Left lung (tissue), 10 donors: ENCODE data around the gene USP6NL. TPM values are rescaled to one million over a fixed set of nuclear protein-coding genes. Genes with fewer than 3 reads are reported as not detected.

Experiments used
- ATAC-seq: fragments of 200-7000 bp; cut with Tn5 transposase; one replicate; pipeline ENCODE4 v1.9.1; 2020; ENCODE audit warnings: moderate library complexity
- DNase-seq, 4 donors: peaks; one replicate each; pipeline ENCODE4 v3.0.0-alpha.2; 2013 to 2020
- H3K27ac ChIP-seq, 2 donors: fragments of 200-600 bp; sonication (generic) in 1 of 2; one replicate each; pipeline versions ENCODE4 v1.5.0 to v1.8.0; 2020 to 2021
- H3K27me3 ChIP-seq, 2 donors: fragments of 200-600 bp; sonication (generic) in 1 of 2; one replicate each; pipeline versions ENCODE4 v1.5.0 to v1.8.0; 2020 to 2021
- H3K36me3 ChIP-seq, 2 donors: fragments of 200-600 bp; sonication (generic) in 1 of 2; one replicate each; pipeline versions ENCODE4 v1.5.0 to v1.8.0; 2020 to 2021
- H3K4me1 ChIP-seq, 2 donors: fragments of 200-600 bp; one replicate each; pipeline ENCODE4 v1.8.0; 2021
- H3K4me3 ChIP-seq, 2 donors: fragments of 200-600 bp; sonication (generic) in 1 of 2; one replicate each; pipeline versions ENCODE4 v1.5.0 to v1.8.0; 2020 to 2021; ENCODE audit warnings: mild to moderate bottlenecking in 1 of 2
- H3K9me3 ChIP-seq, 2 donors: fragments of 200-600 bp; sonication (generic) in 1 of 2; one replicate each; pipeline versions ENCODE4 v1.5.0 to v1.8.0; 2020 to 2021
- intact Hi-C, 2 donors: fragments of 100-400 bp; cut with DNase I; formaldehyde crosslinking; loops; one replicate each; pipeline versions ENCODE4 v1.11.2 to v1.14.2; 2022
- polyA plus RNA-seq, 6 donors: library from polyadenylated mRNA; unstranded; fragments of 120-200 nt; gene quantifications; one replicate each; pipeline ENCODE4 v1.2.1, GENCODE V29; 2013; ENCODE audit not compliant: insufficient read length in 6 of 6
- total RNA-seq, 2 donors: library from RNA; stranded (reverse); fragmentation: NEBNext Ultra II Directional; extraction: Animal tissue kit (Norgen Biotek cat#: 25700); gene quantifications; one replicate each; pipeline ENCODE4 v1.2.1, GENCODE V29; 2021
- TF ChIP-seq, protein P1 (sequence below), 2 donors: fragments of 200-600 bp; sonication (generic) in 1 of 2; IDR thresholded peaks; one replicate each; pipeline versions ENCODE4 v1.5.0 to v1.8.0; 2021; ENCODE audit warnings: antibody characterized with exemption in 2 of 2
- donor health status: DM: no; HTN: yes; CAD: no.
- donor health status: DM: no; HTN: no; CAD: no.

USP6NL gene
- total and polyA plus RNA-seq, 8 donors: 16.0 to 25.6 (median 24.0) TPM

DNA sequence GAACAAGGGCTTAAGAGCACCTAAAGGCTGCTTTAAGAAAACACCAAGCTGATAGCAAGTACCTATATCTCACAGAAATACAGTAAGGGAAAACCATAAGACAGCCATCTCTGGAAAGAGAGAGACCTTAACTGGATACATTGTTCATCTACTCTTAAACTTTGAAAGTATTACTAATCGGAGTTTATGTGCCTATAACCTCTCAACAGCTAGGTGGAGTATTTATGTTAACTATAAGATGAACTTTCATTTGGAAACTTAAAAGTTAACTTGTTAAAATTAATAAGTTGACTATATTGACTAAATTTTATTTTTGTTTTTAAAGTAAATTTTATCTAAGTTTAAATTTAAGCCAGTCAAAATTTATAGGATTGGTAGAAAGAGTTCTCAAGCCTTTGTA lies 90.6 kb downstream of the USP6NL start:
- no peak overlapping the region for H3K4me3 ChIP-seq
- ATAC-seq: no peak
- no peaks in the 10 kb centered on the region for H3K27me3 ChIP-seq
- no peak overlapping the region for H3K27ac ChIP-seq
- intact Hi-C loops: loop anchor here in 1 of 2 donors (10.0 kb wide), 1 partner anchor 94 kb away; the partner anchor contains the start of gene USP6NL
- peaks cover 13 to 30% of the 10 kb centered on the region in 2 donors for H3K4me1 ChIP-seq
- TF ChIP-seq, protein P1, sequence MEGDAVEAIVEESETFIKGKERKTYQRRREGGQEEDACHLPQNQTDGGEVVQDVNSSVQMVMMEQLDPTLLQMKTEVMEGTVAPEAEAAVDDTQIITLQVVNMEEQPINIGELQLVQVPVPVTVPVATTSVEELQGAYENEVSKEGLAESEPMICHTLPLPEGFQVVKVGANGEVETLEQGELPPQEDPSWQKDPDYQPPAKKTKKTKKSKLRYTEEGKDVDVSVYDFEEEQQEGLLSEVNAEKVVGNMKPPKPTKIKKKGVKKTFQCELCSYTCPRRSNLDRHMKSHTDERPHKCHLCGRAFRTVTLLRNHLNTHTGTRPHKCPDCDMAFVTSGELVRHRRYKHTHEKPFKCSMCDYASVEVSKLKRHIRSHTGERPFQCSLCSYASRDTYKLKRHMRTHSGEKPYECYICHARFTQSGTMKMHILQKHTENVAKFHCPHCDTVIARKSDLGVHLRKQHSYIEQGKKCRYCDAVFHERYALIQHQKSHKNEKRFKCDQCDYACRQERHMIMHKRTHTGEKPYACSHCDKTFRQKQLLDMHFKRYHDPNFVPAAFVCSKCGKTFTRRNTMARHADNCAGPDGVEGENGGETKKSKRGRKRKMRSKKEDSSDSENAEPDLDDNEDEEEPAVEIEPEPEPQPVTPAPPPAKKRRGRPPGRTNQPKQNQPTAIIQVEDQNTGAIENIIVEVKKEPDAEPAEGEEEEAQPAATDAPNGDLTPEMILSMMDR (IDR thresholded peaks at IDR 0.05): no peak
- no peaks in the 10 kb centered on the region for H3K36me3 ChIP-seq
- DNase-seq: no peak
- no peaks in the 10 kb centered on the region for H3K9me3 ChIP-seq

DNA sequence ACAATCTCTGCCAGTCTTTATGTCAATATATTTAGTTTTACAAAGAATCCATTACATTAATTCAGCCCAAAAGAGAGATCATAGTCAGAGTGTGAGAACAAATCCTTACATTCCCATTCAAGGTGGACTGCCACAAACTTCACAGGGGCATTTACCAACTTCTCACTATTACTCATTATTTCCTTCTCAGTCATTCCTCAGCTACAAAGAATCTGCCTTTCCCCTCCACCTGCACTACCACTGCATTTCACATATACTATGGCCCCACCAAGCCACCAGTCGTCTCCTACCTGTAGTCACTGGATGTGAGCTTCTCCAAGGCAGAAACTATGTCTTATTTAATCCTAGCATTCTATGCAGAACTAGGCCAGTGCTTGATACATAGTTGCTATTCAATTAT lies 94.3 kb downstream of the USP6NL start:
- no peak for ATAC-seq
- intact Hi-C loops: loop anchor here (10.0 kb wide), 2 partner anchors 208 to 238 kb away; no protein-coding TSS in a partner anchor

DNA sequence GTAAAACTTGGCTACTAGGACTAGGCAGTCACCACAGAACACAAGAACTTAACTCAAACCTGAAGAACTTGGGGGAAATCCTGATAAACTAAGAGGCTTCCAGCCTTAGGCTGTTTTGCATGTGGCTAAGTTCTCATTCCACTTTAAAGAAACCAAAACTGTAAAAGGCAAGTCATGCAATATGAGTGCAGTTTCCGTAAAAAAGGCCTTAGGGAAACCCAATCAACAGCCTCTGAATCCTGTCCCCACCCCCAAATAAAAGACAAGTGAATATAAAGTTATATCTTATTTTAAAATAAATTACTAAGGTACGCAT lies 95.1 kb downstream of the USP6NL start:
- peaks cover 3 to 18% of the 10 kb centered on the region in 2 donors for H3K4me1 ChIP-seq
- ATAC-seq (peak; percentile 7), DNase-seq (no peak)
- no peaks in the 10 kb centered on the region for H3K9me3 ChIP-seq
- no peak overlapping the region for H3K4me3 ChIP-seq
- intact Hi-C loops: loop anchor here (10.0 kb wide), 2 partner anchors 208 to 238 kb away; no protein-coding TSS in a partner anchor
- no peaks in the 10 kb centered on the region for H3K36me3 ChIP-seq
- no peak overlapping the region for H3K27ac ChIP-seq
- TF ChIP-seq, protein P1 (IDR thresholded peaks at IDR 0.05): no peak
- H3K27me3 ChIP-seq: no peaks in the 10 kb centered on the region

More for the DNA sequence above, 94.3 kb downstream of the USP6NL start:
- no peaks in the 10 kb centered on the region for H3K36me3 ChIP-seq
- H3K27ac ChIP-seq: no peak overlapping the region
- peaks cover 6 to 25% of the 10 kb centered on the region in 2 donors for H3K4me1 ChIP-seq
- no peak overlapping the region for H3K4me3 ChIP-seq
- no peak for DNase-seq
- TF ChIP-seq, protein P1 (IDR thresholded peaks at IDR 0.05): no peak
- H3K9me3 ChIP-seq: no peaks in the 10 kb centered on the region
- no peaks in the 10 kb centered on the region for H3K27me3 ChIP-seq

DNA sequence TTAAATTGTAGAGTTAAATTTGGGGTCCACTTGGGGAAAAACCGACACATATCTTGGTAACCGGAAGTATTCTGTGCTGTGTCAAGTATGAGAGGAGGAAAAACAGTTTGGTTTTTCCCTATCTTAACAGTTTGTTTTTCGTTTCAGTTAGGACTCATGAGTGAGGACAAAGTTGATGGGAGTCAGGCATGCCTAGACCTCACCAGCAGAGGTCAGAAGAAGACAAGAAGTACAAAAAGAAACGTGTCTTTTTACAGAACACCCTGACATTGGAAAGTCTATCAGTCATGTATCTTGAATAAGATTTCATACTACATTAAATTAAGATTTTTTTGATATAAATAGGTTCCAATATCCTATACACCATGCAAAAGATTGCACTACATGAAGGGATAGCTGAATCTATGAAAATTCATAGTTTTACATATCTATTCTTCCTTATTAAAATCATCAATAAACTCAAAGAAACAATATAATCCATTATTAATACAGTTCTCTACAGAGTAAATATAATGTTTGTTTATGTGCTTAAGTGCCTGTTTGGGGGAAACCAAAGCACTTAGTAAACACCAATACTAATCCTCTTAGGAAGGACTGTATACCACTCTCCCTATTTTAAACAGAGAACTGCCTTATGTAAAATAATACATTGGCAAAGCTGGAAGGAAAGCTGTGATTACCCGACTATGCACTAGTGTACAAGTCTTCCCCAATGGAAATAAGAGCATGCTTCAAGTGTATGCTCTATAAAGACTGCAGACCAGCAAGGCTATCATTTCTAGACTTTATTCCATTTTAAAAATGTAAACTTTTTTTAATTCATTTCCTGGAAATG lies 95.6 kb downstream of the USP6NL start:
- Histone ChIP-seq H3K36me3 (no peaks in the 10 kb centered on the region), H3K4me3 (no peak overlapping the region), H3K27me3 (no peaks in the 10 kb centered on the region), H3K27ac (no peak overlapping the region), H3K4me1 (peaks cover 3 to 17% of the 10 kb centered on the region in 2 donors), H3K9me3 (no peaks in the 10 kb centered on the region)
- TF ChIP-seq, protein P1 (IDR thresholded peaks at IDR 0.05): peak; percentile 83 to 84
- ATAC-seq: peak; percentile 95
- intact Hi-C loops: loop anchor here (10.0 kb wide), 2 partner anchors 209 to 239 kb away; no protein-coding TSS in a partner anchor
- peak in 2 of 4 donors; percentile 42 to 76 for DNase-seq

DNA sequence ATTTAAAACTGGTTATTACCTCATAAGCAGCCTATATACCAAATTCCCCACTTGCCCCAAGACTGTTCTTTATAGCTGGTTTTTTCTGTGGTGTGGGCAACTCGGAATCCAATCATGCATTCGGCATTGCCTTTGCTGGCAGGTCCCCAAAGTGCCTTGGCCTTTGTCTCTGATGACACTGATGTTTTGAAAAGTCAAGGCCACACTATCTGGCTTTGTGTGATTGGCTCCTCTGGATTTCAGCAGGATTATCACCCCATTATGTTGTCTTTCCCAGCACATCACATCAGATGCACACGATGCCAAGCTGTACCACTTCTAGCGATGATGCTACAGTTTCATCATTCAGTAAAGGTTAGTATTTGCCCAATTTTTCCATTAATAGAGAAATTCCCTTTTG lies 97.7 kb downstream of the USP6NL start:
- DNase-seq: no peak
- H3K27ac ChIP-seq: no peak overlapping the region
- TF ChIP-seq, protein P1 (IDR thresholded peaks at IDR 0.05): no peak
- H3K9me3 ChIP-seq: no peaks in the 10 kb centered on the region
- intact Hi-C loops: loop anchor here (5.0 to 10.0 kb wide), 3 partner anchors 211 to 241 kb away; no protein-coding TSS in a partner anchor
- no peak for ATAC-seq
- no peaks in the 10 kb centered on the region for H3K36me3 ChIP-seq
- H3K4me1 ChIP-seq: peaks cover 3 to 17% of the 10 kb centered on the region in 2 donors
- no peaks in the 10 kb centered on the region for H3K27me3 ChIP-seq
- no peak overlapping the region for H3K4me3 ChIP-seq
